GM19372 (cell line): ENCODE measurements around the gene TVP23C.
A peak's percentile ranks its signal among the peaks of the same experiment; 100 is the strongest.
"Not testable (repeated sequence)": the region's sequence is repeated elsewhere in the genome, so short reads cannot be mapped to it uniquely, and the experiment has no call there.

Experiments
- ATAC-seq: cut with Tn5 transposase; IDR thresholded peaks from one replicate; pipeline ENCODE4 v1.9.1; 2021; ENCODE audit warnings: mild to moderate bottlenecking, low read depth, moderate library complexity; ENCODE audit not compliant: unreplicated experiment

TVP23C gene

GRCh38 chr17:15533122-15533521 lies 30.2 kb downstream of the TVP23C start:
- ATAC-seq, result not testable (repeated sequence)

- peak; percentile 57 for ATAC-seq
These were observed 36.7 kb downstream of the TVP23C start for GRCh38 chr17:15526292-15527218.

- ATAC-seq, result not testable (repeated sequence)
These were observed 38.0 kb downstream of the TVP23C start for GRCh38 chr17:15524990-15525985.

- ATAC-seq, result no peak
These were observed 47.1 kb downstream of the TVP23C start for GRCh38 chr17:15516150-15516549.

GRCh38 chr17:15514469-15514868 lies 48.8 kb downstream of the TVP23C start:
- no peak for ATAC-seq

GRCh38 chr17:15513856-15514459 lies 49.3 kb downstream of the TVP23C start:
- no peak for ATAC-seq

- no peak for ATAC-seq
These were observed 50.1 kb downstream of the TVP23C start for GRCh38 chr17:15513058-15513791.

GRCh38 chr17:15512071-15512709 lies 51.1 kb downstream of the TVP23C start:
- no peak for ATAC-seq

GRCh38 chr17:15511142-15511541 lies 52.1 kb downstream of the TVP23C start:
- no peak for ATAC-seq

- ATAC-seq, result no peak
These were observed 52.9 kb downstream of the TVP23C start for GRCh38 chr17:15510361-15510760.

- ATAC-seq, result no peak
These were observed 54.2 kb downstream of the TVP23C start for GRCh38 chr17:15509095-15509494.

- ATAC-seq, result no peak
These were observed 54.8 kb downstream of the TVP23C start for GRCh38 chr17:15508466-15508865.

- no peak for ATAC-seq
These were observed 55.4 kb downstream of the TVP23C start for GRCh38 chr17:15507896-15508295.

GRCh38 chr17:15507001-15507400 lies 56.3 kb downstream of the TVP23C start:
- ATAC-seq, result no peak

- ATAC-seq, result not testable (repeated sequence)
These were observed 57.6 kb downstream of the TVP23C start for GRCh38 chr17:15505708-15506107.

- no peak for ATAC-seq
These were observed 59.6 kb downstream of the TVP23C start for GRCh38 chr17:15503731-15504130.

GRCh38 chr17:15502369-15503112 lies 60.7 kb downstream of the TVP23C start:
- peak; percentile 94 for ATAC-seq

GRCh38 chr17:15501793-15502192 lies 61.5 kb downstream of the TVP23C start:
- no peak for ATAC-seq

- no peak for ATAC-seq
These were observed 62.0 kb downstream of the TVP23C start for GRCh38 chr17:15501282-15501681.
